Progenitor cell of endocrine pancreas (in vitro differentiated cells): ENCODE data around the gene TMEM9. TPM values are rescaled to one million over a fixed set of nuclear protein-coding genes. Genes with fewer than 3 reads are reported as not detected.
"Not testable (repeated sequence)": the region's sequence is repeated elsewhere in the genome, so short reads cannot be mapped to it uniquely, and the experiment has no call there.

Experiments
- DNase-seq: peaks from one replicate; pipeline ENCODE4 v3.0.0; 2021; ENCODE audit warnings: low spot score; ENCODE audit not compliant: unreplicated experiment
- H3K27ac Mint-ChIP-seq: 2 replicates; pipeline ENCODE4 v1.8.0; 2021; ENCODE audit warnings: mild to moderate bottlenecking, moderate library complexity, mixed read lengths
- H3K27me3 Mint-ChIP-seq: 2 replicates; pipeline ENCODE4 v1.8.0; 2021; ENCODE audit warnings: mixed read lengths
- H3K36me3 Mint-ChIP-seq: 2 replicates; pipeline ENCODE4 v1.8.0; 2022; ENCODE audit warnings: mixed read lengths; ENCODE audit not compliant: insufficient read depth
- H3K4me1 Mint-ChIP-seq: 2 replicates; pipeline ENCODE4 v1.8.0; 2021; ENCODE audit warnings: low read depth, mixed read lengths
- H3K4me3 Mint-ChIP-seq: 2 replicates; pipeline ENCODE4 v1.8.0; 2021; ENCODE audit warnings: low read depth, mild to moderate bottlenecking, moderate library complexity, mixed read lengths
- H3K9me3 Mint-ChIP-seq: 2 replicates; pipeline ENCODE4 v1.8.0; 2021; ENCODE audit warnings: low read depth, mixed read lengths
- CTCF ChIP-seq: fragments of 200-600 bp; sonication (generic); IDR thresholded peaks from one replicate; pipeline ENCODE4 v1.5.0; 2021; ENCODE audit warnings: antibody characterized with exemption, mild to moderate bottlenecking; ENCODE audit not compliant: unreplicated experiment
- total RNA-seq: library from RNA; stranded (reverse); gene quantifications from 2 replicates; pipeline ENCODE4 v1.2.1, GENCODE V29; 2021

Gene TMEM9
- total RNA-seq, 1 donor from 2014 or later, result 146 TPM

GRCh38 chr1:201163707-201164106 lies 9.4 kb upstream of the TMEM9 start:
- DNase-seq, result no peak
- H3K4me1 Mint-ChIP-seq, result peaks cover 30% of the 10 kb centered on the region
- no peak overlapping the region for H3K27ac Mint-ChIP-seq
- no peak for TF ChIP-seq CTCF
- H3K4me3 Mint-ChIP-seq, result no peak overlapping the region
- H3K36me3 Mint-ChIP-seq, result no peaks in the 10 kb centered on the region
- no peaks in the 10 kb centered on the region for H3K27me3 Mint-ChIP-seq
- H3K9me3 Mint-ChIP-seq, result no peaks in the 10 kb centered on the region

- DNase-seq, H3K9me3 Mint-ChIP-seq, H3K27ac Mint-ChIP-seq, H3K27me3 Mint-ChIP-seq, H3K4me3 Mint-ChIP-seq, H3K36me3 Mint-ChIP-seq: not testable (repeated sequence)
- H3K4me1 Mint-ChIP-seq, result peaks cover 30% of the 10 kb centered on the region
Measured at GRCh38 chr1:201163036-201163435, 8.8 kb upstream of the TMEM9 start.

- Mint-ChIP-seq H3K9me3 (no peaks in the 10 kb centered on the region), H3K27me3 (no peaks in the 10 kb centered on the region), H3K27ac (no peak overlapping the region), H3K4me3 (no peak overlapping the region), H3K36me3 (no peaks in the 10 kb centered on the region), H3K4me1 (peaks cover 16% of the 10 kb centered on the region)
- DNase-seq, result no peak
- TF ChIP-seq CTCF, result no peak
Measured at GRCh38 chr1:201157949-201158348, 3.7 kb upstream of the TMEM9 start.

GRCh38 chr1:201156819-201157218 lies 2.5 kb upstream of the TMEM9 start:
- TF ChIP-seq CTCF, result no peak
- Mint-ChIP-seq H3K27ac (no peak overlapping the region), H3K36me3 (peaks cover 2% of the 10 kb centered on the region), H3K4me1 (peaks cover 18% of the 10 kb centered on the region), H3K27me3 (no peaks in the 10 kb centered on the region), H3K9me3 (no peaks in the 10 kb centered on the region), H3K4me3 (no peak overlapping the region)
- no peak for DNase-seq

GRCh38 chr1:201156346-201156745 lies 2.1 kb upstream of the TMEM9 start:
- Mint-ChIP-seq H3K4me3 (no peak overlapping the region), H3K4me1 (peaks cover 18% of the 10 kb centered on the region), H3K27me3 (no peaks in the 10 kb centered on the region), H3K27ac (peak overlapping the region; percentile 65), H3K36me3 (peaks cover 2% of the 10 kb centered on the region), H3K9me3 (no peaks in the 10 kb centered on the region)
- no peak for DNase-seq
- TF ChIP-seq CTCF, result no peak

- no peak for DNase-seq
- no peaks in the 10 kb centered on the region for H3K9me3 Mint-ChIP-seq
- H3K4me3 Mint-ChIP-seq, result no peak overlapping the region
- H3K27ac Mint-ChIP-seq, result no peak overlapping the region
- H3K27me3 Mint-ChIP-seq, result no peaks in the 10 kb centered on the region
- H3K36me3 Mint-ChIP-seq, result peaks cover 9% of the 10 kb centered on the region
- H3K4me1 Mint-ChIP-seq, result peaks cover 20% of the 10 kb centered on the region
- TF ChIP-seq CTCF, result no peak
Measured at GRCh38 chr1:201155354-201155753, 1.1 kb upstream of the TMEM9 start.
